Upper lobe of right lung (tissue), 1 donor: ENCODE data around the gene CDK15. TPM values are rescaled to one million over a fixed set of nuclear protein-coding genes. Genes with fewer than 3 reads are reported as not detected.

Experiments used
- ATAC-seq: fragments of 200-7000 bp; cut with Tn5 transposase; one replicate; pipeline ENCODE4 v1.9.1; 2020; ENCODE audit warnings: mild to moderate bottlenecking, moderate library complexity
- DNase-seq: peaks from one replicate; pipeline ENCODE4 v3.0.0-alpha.2; 2020
- H3K27ac ChIP-seq: fragments of 200-600 bp; one replicate; pipeline ENCODE4 v1.8.0; 2022
- H3K27me3 ChIP-seq: fragments of 200-600 bp; one replicate; pipeline ENCODE4 v1.8.0; 2022; ENCODE audit warnings: mild to moderate bottlenecking
- H3K36me3 ChIP-seq: fragments of 200-600 bp; one replicate; pipeline ENCODE4 v1.8.0; 2022
- H3K4me1 ChIP-seq: fragments of 200-600 bp; one replicate; pipeline ENCODE4 v1.8.0; 2022
- H3K4me3 ChIP-seq: fragments of 200-600 bp; one replicate; pipeline ENCODE4 v1.8.0; 2022; ENCODE audit warnings: mild to moderate bottlenecking
- H3K9me3 ChIP-seq: fragments of 200-600 bp; one replicate; pipeline ENCODE4 v1.8.0; 2022
- CTCF ChIP-seq: fragments of 200-600 bp; IDR thresholded peaks from one replicate; pipeline ENCODE4 v1.8.0; 2022; ENCODE audit warnings: antibody characterized with exemption
- intact Hi-C: fragments of 100-400 bp; cut with DNase I; formaldehyde crosslinking; loops from one replicate; pipeline ENCODE4 v1.11.0; 2022
- total RNA-seq: library from RNA; stranded (reverse); fragmentation: NEBNext Ultra II Directional; extraction: Animal tissue kit (Norgen Biotek cat#: 25700); gene quantifications from one replicate; pipeline ENCODE4 v1.2.1, GENCODE V29; 2021
- donor health status: DM: no; HTN: yes; CAD: no; lungs with severe emphysema.

CDK15 gene
- total RNA-seq, 1 donor from 2014 or later: 6.0 TPM

GRCh38 chr2:201926067-201926466 is 119.7 kb downstream of the CDK15 start:
- TF ChIP-seq CTCF: no peak
- DNase-seq (no peak), ATAC-seq (no peak)
- H3K4me3 ChIP-seq: no peak overlapping the region
- no peaks in the 10 kb centered on the region for H3K27me3 ChIP-seq
- no peaks in the 10 kb centered on the region for H3K9me3 ChIP-seq
- no peaks in the 10 kb centered on the region for H3K4me1 ChIP-seq
- H3K27ac ChIP-seq: no peak overlapping the region
- no peaks in the 10 kb centered on the region for H3K36me3 ChIP-seq
- intact Hi-C loops: no loop called here

- Histone ChIP-seq H3K9me3 (no peaks in the 10 kb centered on the region), H3K4me1 (no peaks in the 10 kb centered on the region), H3K27me3 (no peaks in the 10 kb centered on the region), H3K36me3 (no peaks in the 10 kb centered on the region), H3K4me3 (no peak overlapping the region), H3K27ac (no peak overlapping the region)
- TF ChIP-seq CTCF: no peak
- no peak for ATAC-seq
- no peak for DNase-seq
- intact Hi-C loops: no loop called here
Measured at GRCh38 chr2:201928363-201928762, 122.0 kb downstream of the CDK15 start.

- ATAC-seq (no peak), DNase-seq (no peak)
- H3K9me3 ChIP-seq: no peaks in the 10 kb centered on the region
- H3K4me3 ChIP-seq: no peak overlapping the region
- H3K27me3 ChIP-seq: no peaks in the 10 kb centered on the region
- no peak overlapping the region for H3K27ac ChIP-seq
- no peaks in the 10 kb centered on the region for H3K4me1 ChIP-seq
- intact Hi-C loops: no loop called here
- no peaks in the 10 kb centered on the region for H3K36me3 ChIP-seq
- no peak for TF ChIP-seq CTCF
Measured at GRCh38 chr2:201929281-201930026, 123.1 kb downstream of the CDK15 start.

- H3K27ac ChIP-seq: no peak overlapping the region
- no peak for DNase-seq
- H3K4me1 ChIP-seq: no peaks in the 10 kb centered on the region
- no peaks in the 10 kb centered on the region for H3K9me3 ChIP-seq
- intact Hi-C loops: no loop called here
- H3K27me3 ChIP-seq: no peaks in the 10 kb centered on the region
- TF ChIP-seq CTCF: no peak
- no peak for ATAC-seq
- H3K4me3 ChIP-seq: no peak overlapping the region
- no peaks in the 10 kb centered on the region for H3K36me3 ChIP-seq
Measured at GRCh38 chr2:201930043-201930442, 123.7 kb downstream of the CDK15 start.

- H3K27me3 ChIP-seq: no peaks in the 10 kb centered on the region
- no peak for DNase-seq
- H3K9me3 ChIP-seq: no peaks in the 10 kb centered on the region
- intact Hi-C loops: no loop called here
- no peak overlapping the region for H3K4me3 ChIP-seq
- H3K27ac ChIP-seq: no peak overlapping the region
- ATAC-seq: no peak
- H3K4me1 ChIP-seq: no peaks in the 10 kb centered on the region
- TF ChIP-seq CTCF: no peak
- H3K36me3 ChIP-seq: no peaks in the 10 kb centered on the region
Measured at GRCh38 chr2:201930831-201931230, 124.5 kb downstream of the CDK15 start.

- intact Hi-C loops: no loop called here
- H3K27me3 ChIP-seq: no peaks in the 10 kb centered on the region
- H3K4me3 ChIP-seq: no peak overlapping the region
- H3K27ac ChIP-seq: no peak overlapping the region
- DNase-seq (no peak), ATAC-seq (no peak)
- no peaks in the 10 kb centered on the region for H3K36me3 ChIP-seq
- H3K9me3 ChIP-seq: no peaks in the 10 kb centered on the region
- TF ChIP-seq CTCF: no peak
- no peaks in the 10 kb centered on the region for H3K4me1 ChIP-seq
Measured at GRCh38 chr2:201931475-201931874, 125.1 kb downstream of the CDK15 start.
